C4-2B (cell line): ENCODE results near the gene TVP23C.

ENCODE experiments used
- CTCF ChIP-seq: fragments of 450-650 bp; conservative IDR thresholded peaks from 2 replicates; pipeline ENCODE4 v1.5.1; 2017; ENCODE audit warnings: mild to moderate bottlenecking
- ZFX ChIP-seq: fragments of 450-650 bp; IDR thresholded peaks from 2 replicates; pipeline ENCODE4 v1.6.1; 2017

DNA sequence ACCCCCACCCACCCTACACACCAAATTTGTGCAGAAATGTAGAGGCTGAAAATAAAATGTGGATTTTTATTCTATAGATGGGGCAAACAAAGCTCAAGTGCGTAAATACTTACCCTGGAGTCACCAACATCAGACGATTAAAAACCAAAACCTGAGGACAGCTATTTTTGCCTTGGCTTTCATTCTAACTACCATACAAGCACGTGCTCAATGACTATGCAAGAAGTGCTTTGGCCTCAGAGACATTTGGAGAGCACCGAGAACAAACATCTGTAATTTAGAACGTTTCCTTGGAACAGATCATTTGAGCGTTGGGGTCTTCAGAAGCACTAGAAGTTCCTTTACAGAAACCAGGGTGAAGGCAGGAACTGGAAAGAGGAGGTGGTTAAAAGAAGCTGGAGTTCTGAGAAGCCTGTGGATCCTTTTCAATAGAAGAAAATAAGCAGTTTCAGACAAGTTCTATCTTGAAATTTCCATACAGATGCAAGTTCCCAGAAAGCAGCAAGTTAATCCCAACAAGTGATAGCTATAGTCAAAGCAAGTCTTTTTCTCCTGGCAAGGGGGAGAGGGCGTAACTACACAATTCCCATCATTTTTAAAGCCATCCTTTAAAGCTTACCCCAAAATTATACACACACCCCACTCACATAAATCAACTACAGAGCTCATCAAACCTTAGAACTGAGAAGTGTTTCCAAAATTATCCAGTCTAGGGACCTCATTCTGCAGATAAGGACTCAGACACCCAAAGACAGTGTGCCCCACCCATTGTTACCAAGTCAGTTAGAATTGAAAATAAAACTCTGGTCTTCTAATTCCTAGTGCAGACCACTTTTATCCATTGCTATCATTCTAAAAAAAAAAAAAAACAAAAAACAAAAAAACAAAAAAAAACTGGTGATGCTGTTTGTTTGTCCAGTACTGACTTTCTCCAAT is 66.3 kb downstream of the TVP23C start:
- no peak for TF ChIP-seq CTCF
- TF ChIP-seq ZFX, result no peak
